Hepatocyte (in vitro differentiated cells): ENCODE measurements around the gene C5orf24. TPM values are rescaled to one million over a fixed set of nuclear protein-coding genes. Genes with fewer than 3 reads are reported as not detected.
"Not testable (repeated sequence)": the region's sequence is repeated elsewhere in the genome, so short reads cannot be mapped to it uniquely, and the experiment has no call there.

Experiments used
- DNase-seq: peaks from one replicate; pipeline ENCODE4 v3.0.0-alpha.2; 2016; ENCODE audit warnings: low spot score
- H2AFZ ChIP-seq: fragments of 200-600 bp; sonication (generic); 2 replicates; pipeline ENCODE4 v1.6.0; 2016; ENCODE audit warnings: antibody characterized with exemption, mild to moderate bottlenecking
- H3K27ac ChIP-seq: fragments of 200-600 bp; sonication (generic); 2 replicates; pipeline ENCODE4 v1.5.1; 2016; ENCODE audit warnings: mild to moderate bottlenecking
- H3K27me3 ChIP-seq: fragments of 200-600 bp; sonication (generic); 2 replicates; pipeline ENCODE4 v1.6.1; 2016
- H3K36me3 ChIP-seq: fragments of 200-600 bp; sonication (generic); replicated peaks from 2 replicates; pipeline ENCODE4 v1.5.1; 2016; ENCODE audit warnings: low read depth; ENCODE audit not compliant: insufficient read depth
- H3K4me1 ChIP-seq: fragments of 200-600 bp; sonication (generic); 2 replicates; pipeline ENCODE4 v1.5.1; 2016; ENCODE audit warnings: mild to moderate bottlenecking, moderate library complexity; ENCODE audit not compliant: insufficient read depth
- H3K4me2 ChIP-seq: fragments of 200-600 bp; sonication (generic); 2 replicates; pipeline ENCODE4 v1.6.0; 2016
- H3K4me3 ChIP-seq: fragments of 200-600 bp; sonication (generic); 2 replicates; pipeline ENCODE4 v1.5.1; 2016; ENCODE audit warnings: mild to moderate bottlenecking
- H3K79me2 ChIP-seq: fragments of 200-600 bp; sonication (generic); 2 replicates; pipeline ENCODE4 v1.6.0; 2017; ENCODE audit warnings: mild to moderate bottlenecking
- H3K9me2 ChIP-seq: fragments of 200-600 bp; sonication (generic); replicated peaks from 2 replicates; pipeline ENCODE4 v1.6.0; 2017; ENCODE audit warnings: mild to moderate bottlenecking; ENCODE audit not compliant: insufficient read depth
- H3K9me3 ChIP-seq: fragments of 200-600 bp; sonication (generic); 2 replicates; pipeline ENCODE4 v1.5.1; 2016; ENCODE audit warnings: low read depth, mild to moderate bottlenecking
- H4K20me1 ChIP-seq: fragments of 200-600 bp; sonication (generic); 2 replicates; pipeline ENCODE4 v1.6.0; 2016; ENCODE audit warnings: mild to moderate bottlenecking; ENCODE audit not compliant: insufficient read depth, poor library complexity, severe bottlenecking
- CTCF ChIP-seq: fragments of 200-600 bp; sonication (generic); IDR thresholded peaks from 2 replicates; pipeline ENCODE4 v1.5.1; 2016; ENCODE audit warnings: antibody characterized with exemption, mild to moderate bottlenecking; ENCODE audit not compliant: poor library complexity
- EZH2 ChIP-seq: fragments of 200-600 bp; sonication (generic); IDR thresholded peaks from 2 replicates; pipeline ENCODE4 v1.6.1; 2016; ENCODE audit warnings: antibody characterized with exemption, mild to moderate bottlenecking, borderline replicate concordance
- EZH2phosphoT487 ChIP-seq: fragments of 200-600 bp; sonication (generic); IDR thresholded peaks from one replicate; pipeline ENCODE4 v1.6.1; 2018; ENCODE audit warnings: antibody characterized with exemption, mild to moderate bottlenecking, low read depth, moderate library complexity; ENCODE audit not compliant: unreplicated experiment, severe bottlenecking
- WGBS: methylation state at CpG from one replicate; pipeline ENCODE4 v1.1.6; 2016; ENCODE audit warnings: low lambda C conversion rate; ENCODE audit errors: missing lambda C conversion rate; 5-methylcytosine and 5-hydroxymethylcytosine counted together
- polyA plus RNA-seq: library from polyadenylated mRNA; unstranded; fragments of >200 nt; fragmentation: Nextera tagmentation; extraction: Ambion mirVana; gene quantifications from 2 replicates; pipeline ENCODE4 v1.2.1, GENCODE V29; 2016
- total RNA-seq: library from RNA; depleted of rRNA; stranded (reverse); fragments of >200 nt; gene quantifications from 2 replicates; pipeline ENCODE4 v1.2.3, GENCODE V29; 2014

The C5orf24 gene
- total and polyA plus RNA-seq, 2 experiments from 2014 or later = 29.2 to 67.0 TPM

DNA sequence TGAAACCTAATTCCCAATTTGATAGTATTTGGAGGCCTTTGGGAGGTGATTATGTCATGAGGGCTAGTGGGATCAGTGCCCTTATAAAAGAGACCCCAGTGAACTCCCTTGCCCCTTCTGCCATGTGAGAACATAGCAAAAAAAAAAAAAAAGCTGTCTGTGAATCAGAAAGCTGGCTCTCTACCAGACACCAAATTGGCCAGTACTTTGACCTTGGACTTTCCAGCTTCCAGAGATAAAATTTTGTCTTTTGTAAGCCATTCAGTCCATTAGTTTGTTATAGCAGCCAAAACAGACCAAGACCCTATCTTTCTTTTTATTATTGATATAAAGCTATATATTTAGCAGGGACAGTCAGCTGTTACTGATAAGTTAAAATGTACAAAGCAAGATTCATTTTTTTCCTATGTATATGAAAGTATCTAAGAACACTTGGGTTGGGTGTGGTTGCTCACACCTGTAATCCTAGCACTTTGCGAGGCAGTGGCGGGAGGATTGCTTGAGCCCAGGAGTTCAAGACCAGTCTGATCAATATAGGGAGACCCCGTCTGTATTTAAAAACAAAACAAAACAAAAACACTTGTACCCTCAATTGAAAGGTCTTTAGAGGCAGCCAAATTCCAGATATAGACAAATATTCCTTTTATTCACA is 8.1 kb upstream of the C5orf24 start:
- no peaks in the 10 kb centered on the region for H3K9me3 ChIP-seq
- TF ChIP-seq EZH2phosphoT487 (no peak), CTCF (no peak), EZH2 (no peak)
- no peaks in the 10 kb centered on the region for H3K4me1 ChIP-seq
- H2AFZ ChIP-seq = no peak overlapping the region
- 83% methylated on average over 3 of the region's 3 CpGs for WGBS
- H3K36me3 ChIP-seq = no peaks in the 10 kb centered on the region
- H3K4me3 ChIP-seq = no peak overlapping the region
- H3K9me2 ChIP-seq = no peaks in the 10 kb centered on the region
- peak overlapping the region; percentile 48 for H3K27ac ChIP-seq
- DNase-seq = no peak
- H3K4me2 ChIP-seq = peak overlapping the region; percentile 27
- H3K79me2 ChIP-seq = no peaks in the 10 kb centered on the region
- no peaks in the 10 kb centered on the region for H3K27me3 ChIP-seq
- no peaks in the 10 kb centered on the region for H4K20me1 ChIP-seq

GRCh38 chr5:134838361-134838760 is 7.4 kb upstream of the C5orf24 start:
- not testable (repeated sequence) for H2AFZ ChIP-seq, H3K36me3 ChIP-seq, H3K27me3 ChIP-seq, H3K9me3 ChIP-seq, H3K9me2 ChIP-seq, DNase-seq, H4K20me1 ChIP-seq, H3K79me2 ChIP-seq, H3K4me3 ChIP-seq, H3K4me1 ChIP-seq
- H3K4me2 ChIP-seq = peak overlapping the region; percentile 27
- peak overlapping the region; percentile 48 for H3K27ac ChIP-seq
- WGBS = 75% methylated on average over 9 of the region's 9 CpGs

GRCh38 chr5:134840811-134841210 is 5.0 kb upstream of the C5orf24 start:
- WGBS = 77% methylated on average over 3 of the region's 3 CpGs
- Histone ChIP-seq H4K20me1 (no peaks in the 10 kb centered on the region), H3K79me2 (no peaks in the 10 kb centered on the region), H3K4me3 (no peak overlapping the region), H3K27ac (no peak overlapping the region), H3K9me3 (no peaks in the 10 kb centered on the region), H3K4me2 (no peak overlapping the region), H3K27me3 (no peaks in the 10 kb centered on the region), H3K36me3 (no peaks in the 10 kb centered on the region), H3K4me1 (peaks cover 6% of the 10 kb centered on the region), H2AFZ (no peak overlapping the region), H3K9me2 (no peaks in the 10 kb centered on the region)
- TF ChIP-seq CTCF = no peak
- TF ChIP-seq EZH2phosphoT487 = no peak
- TF ChIP-seq EZH2 = no peak
- DNase-seq = no peak

- H4K20me1 ChIP-seq = peaks cover 5% of the 10 kb centered on the region
- H3K4me1 ChIP-seq = peaks cover 17% of the 10 kb centered on the region
- no peak overlapping the region for H3K4me3 ChIP-seq
- no peaks in the 10 kb centered on the region for H3K9me3 ChIP-seq
- no peak overlapping the region for H3K4me2 ChIP-seq
- no peaks in the 10 kb centered on the region for H3K27me3 ChIP-seq
- TF ChIP-seq EZH2phosphoT487 = no peak
- no peak for TF ChIP-seq EZH2
- no peak for TF ChIP-seq CTCF
- no peaks in the 10 kb centered on the region for H3K36me3 ChIP-seq
- DNase-seq = no peak
- H3K79me2 ChIP-seq = peaks cover 29% of the 10 kb centered on the region
- 83% methylated on average over 1 of the region's 1 CpG for WGBS
- no peak overlapping the region for H3K27ac ChIP-seq
- no peaks in the 10 kb centered on the region for H3K9me2 ChIP-seq
- H2AFZ ChIP-seq = no peak overlapping the region
These were observed 1.5 kb upstream of the C5orf24 start for GRCh38 chr5:134844252-134844651.
